GM18511 (cell line): ENCODE measurements around the gene PIGP.
"Not testable (repeated sequence)": the region's sequence is repeated elsewhere in the genome, so short reads cannot be mapped to it uniquely, and the experiment has no call there.

Experiments used
- ATAC-seq: cut with Tn5 transposase; IDR thresholded peaks from one replicate; pipeline ENCODE4 v1.9.1; 2021; ENCODE audit warnings: mild to moderate bottlenecking, moderate library complexity; ENCODE audit not compliant: unreplicated experiment

PIGP gene

DNA sequence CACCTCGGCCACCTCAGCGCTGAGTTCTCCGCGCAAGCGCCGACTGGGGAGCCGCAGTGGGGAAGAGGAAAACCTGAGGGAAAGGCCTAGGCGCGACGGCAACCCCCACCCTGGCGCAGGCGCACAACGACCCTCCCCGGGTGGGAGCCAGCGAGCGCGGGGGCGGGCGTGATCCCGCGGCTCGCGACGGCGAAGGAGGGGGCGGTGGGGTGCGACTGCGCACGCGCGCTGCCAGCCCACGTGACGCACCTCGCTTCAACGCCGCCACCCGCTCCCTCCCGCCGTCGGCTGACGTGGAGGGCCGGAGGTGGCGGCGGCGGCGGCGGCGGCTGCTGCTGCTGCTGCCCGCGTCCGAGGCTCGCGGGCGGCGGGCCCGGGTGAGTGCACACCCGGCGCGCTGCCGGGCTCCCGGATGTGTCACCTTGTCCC lies at the start of gene PIGP, which contains the start of gene TTC3:
Gene PIGP, minus strand, starts transcription at position 84 of the 429 bp plus-strand sequence. CDS start 556 bp downstream, outside the sequence.
Gene TTC3, plus strand, starts transcription at position 267 of the 429 bp plus-strand sequence. CDS start 14,004 bp downstream, outside the sequence.
- ATAC-seq, result peak; percentile 72

DNA sequence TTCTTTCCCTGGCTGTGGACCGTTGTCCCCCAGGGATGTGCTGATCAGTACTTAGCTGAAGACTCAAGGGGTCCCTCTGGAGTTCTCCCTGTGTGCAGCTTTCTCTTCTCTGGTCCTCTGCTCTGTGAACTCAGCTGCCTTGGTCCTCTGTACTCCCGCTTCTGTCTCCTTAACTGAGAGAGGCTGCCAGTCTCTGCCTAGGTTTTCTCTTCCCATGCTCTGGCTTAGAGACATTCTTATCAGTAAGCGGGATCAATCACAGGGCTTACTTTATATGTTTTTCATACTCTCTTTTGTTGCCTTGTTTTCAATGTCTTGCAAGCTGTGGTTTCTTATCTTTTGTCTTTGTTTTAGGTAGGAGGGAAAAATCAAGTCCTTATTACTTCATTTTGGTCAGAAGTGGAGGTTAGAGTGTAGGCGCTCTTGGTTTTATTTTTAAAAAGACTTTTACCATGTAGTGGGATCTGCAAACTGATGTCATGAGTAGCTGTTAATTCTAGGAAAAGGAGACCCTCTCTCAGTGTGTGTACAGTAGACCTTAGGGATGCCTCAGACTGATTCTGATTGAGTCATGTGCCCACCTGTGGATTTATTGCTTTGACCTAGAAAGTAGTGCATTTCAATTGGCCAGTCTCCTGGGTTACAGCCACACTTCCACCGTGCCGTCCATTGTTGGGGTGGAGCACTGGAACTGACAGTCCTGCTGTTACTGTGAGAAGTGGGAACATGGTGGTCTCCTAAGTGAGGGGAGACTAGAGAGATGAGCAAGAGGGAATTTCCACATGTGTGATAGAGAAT lies 46.7 kb upstream of the PIGP start:
- no peak for ATAC-seq

DNA sequence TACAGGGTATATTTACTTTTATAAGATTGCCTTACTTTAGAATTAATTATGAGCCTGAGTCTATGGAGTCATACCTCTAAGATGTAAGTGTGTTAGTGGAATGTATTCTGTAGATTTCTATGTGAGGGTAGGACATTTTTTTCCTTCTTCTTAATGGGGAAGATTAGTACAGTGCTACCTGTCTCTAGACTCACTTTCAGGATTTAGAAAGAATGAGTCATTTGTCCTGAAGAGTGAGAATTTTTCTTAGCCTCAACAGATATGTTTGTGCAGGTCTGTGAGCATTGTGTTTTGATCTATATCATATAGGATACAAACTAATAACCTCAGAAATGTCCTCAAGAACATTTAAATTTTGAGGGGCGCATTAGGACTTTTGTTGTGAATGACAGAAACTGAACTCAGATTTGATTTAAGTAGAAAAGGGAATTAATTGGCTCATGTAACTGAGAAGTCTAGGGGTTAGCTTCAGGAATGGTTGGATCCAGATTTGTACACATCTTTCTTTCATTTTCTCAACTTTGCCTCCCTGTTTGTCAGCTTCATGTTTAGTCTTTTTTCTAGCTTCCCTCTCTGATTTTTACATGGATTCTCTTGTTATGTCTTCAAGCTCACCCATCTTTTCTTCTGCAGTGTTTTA lies 45.4 kb upstream of the PIGP start:
- no peak for ATAC-seq

DNA sequence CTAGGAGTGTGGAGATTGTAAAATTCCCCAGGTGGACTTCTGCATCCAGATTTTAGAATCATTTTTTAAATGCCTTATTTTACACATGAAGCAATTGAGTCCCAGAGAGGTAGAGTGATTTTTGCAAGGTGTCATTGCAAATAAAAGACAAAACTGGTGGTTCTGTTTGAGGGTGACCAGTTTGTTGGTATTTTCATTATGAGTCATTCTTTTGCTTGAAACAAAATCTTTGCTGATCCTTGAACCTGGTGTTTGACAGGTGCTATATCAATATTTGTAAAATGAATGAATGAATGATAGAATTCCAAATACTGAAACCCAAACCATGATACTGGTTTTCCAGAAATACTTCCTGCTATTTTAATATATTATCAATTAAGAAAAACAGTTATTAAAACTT lies 44.3 kb upstream of the PIGP start:
- no peak for ATAC-seq

DNA sequence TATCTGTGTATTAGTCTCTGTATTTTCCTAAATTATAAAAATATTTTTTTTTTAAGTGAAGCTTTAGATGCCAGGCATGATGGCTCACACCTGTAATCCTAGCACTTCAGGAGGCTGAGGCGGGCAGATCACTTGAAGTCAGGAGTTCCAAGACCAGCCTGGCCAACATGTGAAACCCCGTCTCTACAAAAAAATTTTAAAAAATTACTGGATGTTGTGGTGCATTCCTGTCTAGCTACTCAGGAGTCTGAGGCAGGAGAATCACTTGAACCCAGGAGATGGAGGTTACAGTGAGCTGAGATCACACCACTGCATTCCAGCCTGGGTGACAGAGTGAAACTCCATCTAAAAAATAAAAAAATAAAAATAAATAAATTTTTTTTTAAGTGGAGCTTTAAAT lies 43.6 kb upstream of the PIGP start:
- not testable (repeated sequence) for ATAC-seq

DNA sequence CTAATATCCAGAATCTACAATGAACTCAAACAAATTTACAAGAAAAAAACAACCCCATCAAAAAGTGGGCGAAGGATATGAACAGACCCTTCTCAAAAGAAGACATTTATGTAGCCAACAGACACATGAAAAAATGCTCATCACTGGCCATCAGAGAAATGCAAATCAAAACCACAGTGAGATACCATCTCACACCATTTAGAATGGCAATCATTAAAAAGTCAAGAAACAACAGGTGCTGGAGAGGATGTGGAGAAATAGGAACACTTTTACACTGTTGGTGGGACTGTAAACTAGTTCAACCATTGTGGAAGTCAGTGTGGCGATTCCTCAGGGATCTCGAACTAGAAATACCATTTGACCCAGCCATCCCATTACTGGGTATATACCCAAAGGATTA lies 41.4 kb upstream of the PIGP start:
- not testable (repeated sequence) for ATAC-seq

DNA sequence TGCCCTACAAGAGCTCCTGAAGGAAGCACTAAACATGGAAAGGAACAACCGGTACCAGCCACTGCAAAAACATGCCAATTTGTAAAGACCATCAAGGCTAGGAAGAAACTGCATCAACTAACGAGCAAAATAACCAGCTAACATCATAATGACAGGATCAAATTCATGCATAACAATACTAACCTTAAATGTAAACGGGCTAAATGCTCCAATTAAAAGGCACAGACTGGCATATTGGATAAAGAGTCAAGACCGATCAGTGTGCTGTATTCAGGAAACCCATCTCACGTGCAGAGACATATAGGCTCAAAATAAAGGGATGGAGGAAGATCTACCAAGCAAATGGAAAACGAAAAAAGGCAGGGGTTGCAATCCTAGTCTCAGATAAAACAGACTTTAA lies 38.2 kb upstream of the PIGP start:
- not testable (repeated sequence) for ATAC-seq

DNA sequence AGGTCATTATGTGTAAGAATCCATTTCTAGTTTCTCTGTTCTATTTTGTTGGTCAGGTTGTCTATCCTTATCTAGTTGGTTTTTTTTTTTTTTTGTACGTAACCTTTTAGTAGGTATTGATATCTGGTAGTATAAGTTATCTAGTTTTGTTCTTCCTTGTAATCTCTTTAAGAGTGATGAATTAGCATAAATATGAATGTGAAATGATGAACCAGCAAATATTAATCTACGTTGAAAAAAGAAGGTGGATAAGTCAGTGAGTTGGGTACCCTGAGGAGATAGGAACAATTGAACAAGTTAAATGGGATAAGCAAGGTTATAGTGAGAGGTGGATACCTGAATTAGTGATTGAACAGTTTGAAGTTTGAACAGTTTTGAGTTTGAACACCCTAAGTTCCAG lies 34.1 kb upstream of the PIGP start:
- no peak for ATAC-seq

DNA sequence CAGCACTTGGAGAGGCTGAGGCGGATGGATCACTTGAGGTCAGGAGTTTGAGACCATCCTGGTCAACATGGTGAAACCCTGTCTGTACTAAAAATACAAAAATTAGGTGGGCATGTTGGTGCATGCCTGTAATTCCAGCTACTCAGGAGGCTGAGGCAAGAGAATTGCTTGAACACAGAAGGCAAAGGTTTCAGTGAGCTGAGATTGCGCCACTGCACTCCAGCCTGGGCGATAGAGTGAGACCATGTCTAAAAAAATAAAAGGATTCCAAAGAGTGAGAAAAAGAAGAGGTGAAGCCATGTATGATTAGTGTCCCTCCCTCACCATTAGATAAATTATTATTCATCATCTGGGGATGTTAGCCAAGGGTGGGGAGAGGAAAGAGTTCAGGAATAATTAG lies 29.9 kb upstream of the PIGP start:
- not testable (repeated sequence) for ATAC-seq

DNA sequence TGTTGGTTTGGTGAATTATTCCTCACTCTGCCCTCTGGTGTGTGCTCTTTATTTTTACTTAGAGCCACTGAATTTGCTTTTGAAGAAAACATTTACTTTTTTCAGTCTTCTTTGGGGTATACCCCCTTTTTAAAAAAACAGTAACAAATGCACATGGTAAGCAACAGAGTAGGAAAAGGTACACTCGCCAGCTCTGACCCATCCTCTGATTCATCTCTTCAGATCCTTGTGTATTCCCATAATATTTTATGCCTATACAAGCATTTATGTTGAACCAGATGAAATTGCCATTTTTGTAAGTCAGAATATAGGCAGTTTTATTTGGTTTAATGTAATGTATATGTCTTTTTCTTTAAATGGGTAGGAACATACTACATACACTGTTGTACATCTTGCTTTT lies 28.5 kb upstream of the PIGP start:
- ATAC-seq, result no peak

DNA sequence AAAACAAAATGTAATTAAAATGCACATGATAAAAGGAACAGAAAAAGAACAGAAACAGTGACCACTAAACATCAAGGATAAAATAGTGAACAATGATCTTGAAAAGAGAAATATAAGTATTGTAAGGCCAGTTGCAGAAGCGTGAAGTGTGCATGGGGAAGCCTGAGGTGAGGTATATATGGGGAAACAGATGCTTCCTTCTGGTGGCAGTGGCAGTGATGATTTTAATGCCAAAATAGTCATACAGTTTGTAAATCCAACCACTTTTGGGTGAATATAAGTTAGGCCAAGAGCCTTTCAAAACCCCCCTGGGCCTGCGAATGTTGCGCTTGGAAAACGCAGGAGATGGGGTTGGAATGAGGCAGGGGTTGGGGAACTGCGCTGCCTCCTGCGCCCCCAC lies 27.4 kb upstream of the PIGP start:
- no peak for ATAC-seq

DNA sequence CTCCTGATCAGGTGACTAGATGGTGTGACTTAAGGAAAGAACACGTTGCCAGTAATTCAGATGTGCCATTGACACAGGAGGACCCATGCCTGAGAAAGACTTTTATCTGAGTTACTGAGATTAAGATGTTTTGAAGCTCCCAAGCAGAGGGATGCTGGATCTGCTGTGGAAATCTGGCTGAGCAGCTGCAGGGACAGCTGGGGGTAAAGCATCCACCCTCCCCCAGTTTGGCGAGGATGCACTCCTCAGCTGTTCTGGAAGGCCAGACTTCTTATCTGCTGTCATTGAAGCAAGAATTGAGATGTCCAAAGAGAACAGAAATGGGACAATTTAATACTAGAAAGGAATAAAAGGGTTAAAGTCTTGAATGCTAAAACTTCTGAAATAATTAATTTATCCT lies 25.9 kb upstream of the PIGP start:
- no peak for ATAC-seq

DNA sequence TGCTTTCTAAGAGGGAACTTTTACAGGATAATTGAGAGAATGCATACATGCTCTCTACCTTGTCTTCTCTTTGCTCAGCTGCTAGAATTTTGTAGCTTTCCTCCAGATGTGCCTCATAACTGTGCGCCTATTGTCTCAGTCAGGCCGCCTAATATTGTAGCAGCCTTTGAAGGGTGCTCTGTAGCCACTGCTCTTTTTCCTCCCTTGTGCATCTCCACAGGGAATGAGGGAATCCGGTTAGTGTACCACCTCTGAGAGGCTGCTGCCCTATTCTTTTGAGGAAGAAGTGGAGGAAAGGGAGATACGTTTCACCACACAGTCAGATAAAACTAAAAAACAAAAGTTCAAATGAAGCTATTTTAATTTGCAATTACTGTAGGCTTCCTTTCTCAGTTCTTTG lies 22.9 kb upstream of the PIGP start:
- ATAC-seq, result no peak

DNA sequence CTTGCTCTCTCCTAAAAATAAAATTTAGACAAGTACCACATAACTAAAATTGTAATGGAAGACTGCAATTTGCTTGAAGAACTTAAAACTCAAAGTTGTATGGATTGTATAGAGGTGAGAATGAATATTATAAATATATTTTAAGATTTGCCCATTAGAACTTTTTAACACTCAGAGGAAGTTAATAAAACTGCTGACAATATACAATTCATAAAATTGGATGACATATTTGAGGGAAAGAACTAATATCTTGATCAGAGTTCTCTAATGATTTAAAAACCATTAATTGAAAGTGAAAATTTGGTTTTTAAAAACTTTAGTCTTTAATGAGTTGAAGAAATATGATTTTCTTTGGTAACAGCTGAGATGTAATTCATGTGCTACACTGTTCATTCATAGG lies 21.1 kb upstream of the PIGP start:
- ATAC-seq, result no peak

DNA sequence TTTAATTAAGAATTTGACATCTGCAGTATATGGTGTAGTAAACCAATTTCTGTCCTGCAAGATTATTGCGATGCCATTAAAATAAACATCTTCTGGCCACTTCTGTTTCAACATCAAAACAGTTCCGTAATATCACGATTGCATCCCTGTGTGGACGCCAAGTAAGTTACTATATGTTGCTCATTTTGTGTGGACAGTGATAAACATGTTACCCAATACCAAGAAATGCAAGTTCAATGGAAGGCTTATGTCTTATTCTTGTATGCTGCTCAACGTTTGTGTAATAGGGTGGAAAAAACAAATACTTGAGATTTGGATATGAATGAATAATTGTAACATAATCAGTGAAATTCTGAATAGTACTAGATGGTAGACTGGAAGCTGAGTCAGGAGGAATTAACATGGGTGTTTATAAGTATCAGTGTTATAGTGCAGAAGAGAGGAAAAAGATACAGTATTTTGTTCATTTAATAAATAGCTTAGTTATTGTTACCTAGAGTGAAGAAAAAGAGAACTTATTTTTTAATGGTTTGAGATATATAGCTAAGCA lies 15.4 kb upstream of the PIGP start:
- ATAC-seq, result no peak

DNA sequence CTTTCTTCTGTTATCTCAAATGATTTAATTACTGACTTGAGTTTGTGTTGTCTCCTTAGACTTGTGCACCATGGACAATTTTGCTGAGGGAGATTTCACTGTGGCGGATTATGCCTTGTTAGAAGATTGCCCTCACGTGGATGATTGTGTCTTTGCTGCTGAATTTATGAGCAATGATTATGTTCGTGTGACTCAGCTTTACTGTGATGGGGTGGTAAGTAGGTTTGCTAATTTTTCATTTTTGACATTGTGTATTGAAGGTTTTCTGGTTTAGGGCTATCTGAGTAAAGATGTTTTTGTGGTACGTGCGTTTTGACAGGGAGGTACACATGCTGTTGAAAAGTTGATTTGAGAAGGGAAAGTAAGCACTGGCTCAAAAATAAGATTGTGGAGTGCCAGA lies 14.3 kb upstream of the PIGP start:
- ATAC-seq, result no peak

DNA sequence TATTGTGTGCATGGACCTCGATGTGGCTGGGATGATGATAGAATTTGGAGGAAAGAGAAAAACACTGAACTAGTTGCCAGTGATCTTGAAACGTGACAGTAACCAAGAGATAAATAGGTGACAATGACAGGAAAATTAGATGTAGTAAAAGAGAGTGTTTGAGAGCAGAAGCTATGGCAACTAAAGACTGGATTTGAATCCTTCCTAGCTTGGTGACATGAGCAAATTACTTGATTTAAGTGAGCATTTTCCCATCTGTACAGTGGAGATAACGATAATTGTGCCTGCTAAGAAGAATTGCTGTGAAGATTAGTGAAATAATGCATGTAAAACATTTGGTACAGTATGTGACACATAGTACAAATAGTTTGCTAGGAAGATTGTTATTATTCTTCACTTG lies 12.9 kb upstream of the PIGP start:
- no peak for ATAC-seq

DNA sequence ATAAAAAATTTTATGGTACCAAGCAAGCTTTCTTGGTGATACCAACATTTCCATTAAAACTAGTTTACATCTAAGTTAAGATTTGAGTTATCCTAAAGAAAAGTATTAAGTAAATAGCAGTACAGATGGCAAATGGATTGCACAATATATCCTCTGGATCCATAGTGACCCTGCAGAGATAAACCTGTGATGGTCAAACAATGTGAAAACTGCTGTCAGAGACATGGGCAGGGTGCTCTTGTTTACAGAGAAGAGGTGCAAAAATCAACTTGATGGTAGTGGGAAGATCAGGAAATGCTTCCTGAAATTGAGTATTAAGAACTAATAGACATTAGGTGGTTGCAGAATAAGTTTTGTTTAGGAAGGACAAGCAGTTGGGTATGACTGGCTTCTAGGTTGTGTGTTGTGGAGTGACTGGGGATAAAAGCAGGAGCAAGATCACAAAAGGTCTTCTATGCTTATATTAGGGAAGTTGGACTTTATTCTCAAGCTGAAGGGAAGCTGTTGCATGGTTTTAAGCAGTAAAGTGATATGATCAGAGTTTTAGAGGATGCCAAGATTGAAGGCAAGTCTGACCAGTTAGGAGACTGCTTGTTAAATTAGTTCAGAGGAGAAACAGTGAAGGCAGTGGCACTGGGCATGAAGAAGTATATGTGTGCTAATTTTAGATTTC lies 10.1 kb upstream of the PIGP start:
- ATAC-seq, result no peak

DNA sequence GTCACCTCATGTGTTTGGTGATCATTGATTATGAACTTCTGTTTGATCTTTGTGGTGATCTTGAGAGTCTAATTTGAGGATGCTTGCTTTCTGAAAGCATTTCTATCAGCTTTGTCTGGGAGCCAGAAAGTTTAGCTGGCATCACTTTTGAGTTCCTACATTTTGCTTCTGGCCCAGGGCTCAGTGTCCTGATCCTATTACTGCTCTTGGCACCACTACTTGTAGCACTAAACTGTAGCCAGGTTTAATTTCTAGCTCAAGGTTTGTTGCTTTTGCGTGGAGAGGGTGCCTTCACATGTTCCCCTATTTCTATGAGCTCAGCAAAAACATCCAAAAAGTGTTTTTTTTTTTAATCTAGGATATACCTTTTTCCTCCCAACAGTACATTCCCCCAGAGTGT lies 9.5 kb upstream of the PIGP start:
- ATAC-seq, result no peak

DNA sequence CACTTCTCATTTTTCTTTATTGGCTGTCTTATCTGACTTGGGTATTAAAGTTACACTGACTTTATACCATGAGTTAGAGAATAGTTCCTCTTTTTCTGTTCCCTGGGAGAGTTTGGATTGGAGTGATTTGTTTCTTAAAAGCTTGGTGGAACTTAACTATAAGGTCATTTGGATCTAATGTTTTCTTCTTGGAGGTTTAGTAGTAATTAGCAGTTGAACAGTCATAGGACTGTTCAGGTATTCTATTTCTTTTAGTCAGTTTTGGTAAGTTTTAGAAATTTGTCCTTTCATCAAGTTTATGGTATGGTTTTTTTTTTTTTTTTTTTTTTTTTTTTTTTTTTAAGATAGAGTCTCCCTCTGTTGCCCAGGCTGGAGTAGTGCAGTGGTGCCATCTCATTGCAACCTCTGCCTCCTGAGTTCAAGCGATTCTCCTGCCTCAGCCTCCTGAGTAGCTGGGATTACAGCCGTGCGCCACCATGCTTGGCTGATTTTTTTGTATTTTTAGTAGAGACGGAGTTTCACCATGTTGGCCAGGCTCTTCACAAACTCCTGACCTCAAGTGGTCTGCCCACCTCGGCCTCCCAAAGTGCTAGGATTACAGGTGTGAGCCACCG lies 6.4 kb upstream of the PIGP start:
- no peak for ATAC-seq

DNA sequence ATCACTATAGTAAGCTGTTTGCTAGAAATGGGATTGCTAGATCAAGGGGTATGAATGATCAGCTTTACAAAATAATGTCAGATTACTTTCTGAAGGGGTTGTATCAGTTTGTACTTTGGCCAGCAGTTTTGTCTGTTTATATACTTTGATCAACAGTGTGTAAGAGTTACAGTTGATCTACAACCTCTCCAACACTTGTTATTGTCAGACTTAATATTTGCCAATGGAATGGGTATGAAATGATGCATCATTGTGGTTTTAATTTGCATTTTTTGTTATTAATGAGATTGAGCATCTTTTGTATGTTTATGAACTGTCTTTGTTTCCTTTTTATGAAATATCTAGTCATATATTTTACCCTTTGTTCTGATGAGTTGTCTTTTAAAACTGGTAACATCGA lies 4.5 kb upstream of the PIGP start:
- no peak for ATAC-seq
